GM18502 (cell line): ENCODE data around the gene BCOR.

Experiments
- ATAC-seq: cut with Tn5 transposase; IDR thresholded peaks from one replicate; pipeline ENCODE4 v1.9.1; 2021; ENCODE audit warnings: mild to moderate bottlenecking; ENCODE audit not compliant: unreplicated experiment, poor library complexity

Gene BCOR

DNA sequence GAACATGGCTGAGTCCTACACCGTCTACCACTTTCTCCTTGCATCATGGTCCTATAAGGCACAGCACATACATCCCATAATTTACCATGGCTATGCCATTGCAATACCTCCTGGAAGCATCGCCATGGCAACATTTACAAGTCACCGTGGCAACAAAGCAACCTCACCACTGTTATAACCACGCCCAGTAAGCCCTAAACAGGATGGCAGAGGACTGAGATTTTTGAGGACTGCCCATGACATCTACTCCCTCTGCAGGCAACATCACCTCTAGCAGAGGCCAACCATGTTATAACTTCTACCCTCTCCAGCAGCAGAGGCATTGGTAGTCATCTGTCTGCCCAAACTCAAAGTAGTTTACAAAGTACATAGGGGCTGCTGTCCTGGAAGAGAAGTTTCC lies 29.7 kb downstream of the BCOR start:
- ATAC-seq, result no peak

DNA sequence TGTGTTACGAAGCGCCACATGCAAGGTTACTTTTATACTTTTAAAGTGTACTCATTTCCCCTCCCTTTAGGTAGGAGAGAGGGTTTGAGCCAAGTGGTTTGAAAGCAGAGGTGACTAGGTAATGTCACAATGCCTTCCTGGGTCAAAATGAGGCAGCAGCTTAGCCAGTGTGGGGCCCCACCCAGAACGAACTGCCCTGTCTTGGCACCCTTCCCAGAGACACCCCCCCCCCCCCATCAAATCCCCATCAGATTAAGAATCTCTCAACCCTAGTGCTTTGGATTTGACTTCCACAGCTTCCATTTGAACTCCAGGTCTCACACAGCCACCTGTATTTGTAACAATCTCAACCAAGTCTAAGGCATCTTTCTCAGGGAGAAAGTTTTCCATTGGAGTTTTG lies 31.1 kb downstream of the BCOR start:
- ATAC-seq, result no peak

DNA sequence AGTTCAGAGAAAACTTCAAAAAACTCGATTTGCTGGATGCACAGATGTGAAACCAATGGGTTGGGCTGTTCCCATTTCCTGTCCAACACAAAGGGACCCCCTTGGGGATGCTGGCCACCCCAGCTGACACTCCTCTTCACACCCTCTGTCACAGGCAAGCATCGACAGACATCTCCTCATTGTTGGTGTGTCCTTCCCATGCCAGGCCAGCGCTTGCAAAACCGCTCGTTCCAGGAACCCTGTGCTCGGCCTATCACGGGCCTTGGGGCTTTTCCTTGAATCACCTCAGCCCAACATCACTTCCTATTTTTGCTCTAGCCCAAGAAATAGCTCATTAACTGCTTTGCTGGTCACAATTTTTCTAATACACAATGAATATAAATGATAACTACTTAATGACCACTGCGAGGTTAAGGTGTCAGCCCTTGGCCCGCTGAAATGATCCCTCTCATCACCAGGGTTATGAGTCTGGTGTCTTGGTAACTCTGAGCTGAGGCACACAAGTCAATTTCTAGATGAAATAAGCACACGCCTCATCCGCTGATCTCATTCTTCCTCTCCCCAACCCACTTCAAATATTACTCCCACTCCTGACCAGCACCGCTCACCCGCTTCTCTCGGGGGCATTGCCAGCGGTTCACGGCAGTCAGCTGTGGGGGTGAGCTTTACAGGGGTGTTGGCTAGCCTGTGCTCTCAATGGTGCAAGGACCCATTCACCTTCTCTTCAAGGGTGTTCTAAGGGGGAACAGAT lies 32.3 kb downstream of the BCOR start:
- no peak for ATAC-seq

GRCh38 chrX:40064055-40064597 lies 33.6 kb downstream of the BCOR start:
- ATAC-seq, result no peak

DNA sequence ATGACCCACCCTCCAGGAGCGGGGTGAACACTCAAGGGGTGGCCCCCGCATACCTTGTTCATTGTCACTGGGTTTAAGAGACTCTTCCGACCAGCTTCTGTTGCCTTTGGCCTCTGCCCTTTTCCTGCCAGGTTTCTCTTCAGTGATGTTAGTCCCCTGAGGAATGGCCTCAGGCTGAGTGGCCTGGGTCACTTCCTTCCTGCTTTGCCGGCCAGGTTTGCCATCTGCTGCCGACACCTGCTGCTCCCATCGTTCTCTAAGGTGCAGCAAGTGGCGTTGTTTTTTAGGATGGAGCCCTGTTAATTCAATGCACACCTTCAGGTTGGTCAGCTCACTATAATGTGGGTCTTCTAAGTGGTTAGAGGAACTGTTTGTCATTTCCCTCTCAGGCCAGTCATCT lies 34.2 kb downstream of the BCOR start:
- no peak for ATAC-seq

GRCh38 chrX:40062525-40063155 lies 35.1 kb downstream of the BCOR start:
- no peak for ATAC-seq

GRCh38 chrX:40061871-40062524 lies 35.8 kb downstream of the BCOR start:
- no peak for ATAC-seq

DNA sequence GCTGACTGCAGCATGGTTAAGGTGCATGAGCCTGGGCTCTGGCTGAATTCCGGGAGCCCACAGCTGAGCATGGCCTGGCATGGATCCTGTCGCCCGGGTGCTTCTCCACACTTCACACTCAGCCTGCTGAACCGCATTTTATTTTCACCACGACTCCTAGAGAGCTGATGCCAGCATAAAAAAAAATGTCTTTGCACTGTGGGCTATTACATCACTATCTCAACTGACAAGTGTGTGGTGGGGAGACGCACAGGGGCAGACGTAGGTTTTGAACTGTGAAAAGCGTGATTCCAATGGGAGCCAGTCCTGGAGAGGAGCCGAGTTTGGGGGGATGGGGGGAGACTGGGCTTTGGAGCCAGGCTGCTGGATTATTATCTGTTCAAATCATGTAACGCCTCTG lies 36.8 kb downstream of the BCOR start:
- ATAC-seq, result no peak

DNA sequence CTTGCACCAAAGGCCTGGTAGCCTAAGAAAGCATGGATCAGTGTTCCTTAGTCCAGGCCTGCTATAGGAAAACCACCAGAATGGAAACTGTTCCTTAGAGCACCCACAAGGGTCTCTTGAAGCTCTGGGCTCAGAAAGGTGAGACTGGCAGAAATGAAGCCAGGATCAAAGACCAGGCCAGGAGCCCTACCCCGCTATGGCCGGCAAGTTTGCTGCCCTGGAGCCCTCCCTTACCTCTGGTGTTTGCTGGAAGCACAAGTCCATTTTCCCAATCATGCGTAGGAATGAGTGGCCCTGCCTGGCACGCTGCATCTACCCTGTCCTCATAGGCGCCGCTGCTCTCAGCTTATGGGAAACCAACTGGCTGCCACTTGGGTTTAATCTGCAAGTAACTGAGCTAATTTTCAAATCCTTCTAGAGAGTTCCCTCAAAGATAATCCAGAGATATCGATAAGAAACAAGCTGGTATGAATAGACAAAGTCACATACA lies 37.4 kb downstream of the BCOR start:
- ATAC-seq, result no peak

- ATAC-seq, result no peak
Observed at GRCh38 chrX:40058719-40059118, 39.0 kb downstream of the BCOR start.

DNA sequence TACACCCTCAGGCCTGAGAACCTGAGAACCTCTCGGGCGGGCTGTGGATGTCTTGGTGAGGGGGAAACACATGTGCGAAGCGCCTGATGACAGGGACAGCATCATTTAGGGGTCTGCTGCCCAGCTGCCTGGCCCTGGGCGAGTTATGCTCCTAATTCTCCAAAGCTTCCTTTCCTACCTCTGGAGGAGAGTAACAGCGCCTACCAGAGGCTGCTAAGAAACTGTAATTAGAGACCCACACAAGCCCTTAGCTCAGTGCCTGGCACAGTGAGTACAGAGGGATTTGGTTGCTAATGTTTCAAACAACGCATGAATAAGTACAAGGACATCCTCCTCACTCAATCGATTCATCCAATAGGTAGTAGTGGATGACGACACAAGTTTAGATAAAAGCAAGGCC lies 40.4 kb downstream of the BCOR start:
- no peak for ATAC-seq

- no peak for ATAC-seq
Observed at GRCh38 chrX:40056420-40056819, 41.3 kb downstream of the BCOR start.

DNA sequence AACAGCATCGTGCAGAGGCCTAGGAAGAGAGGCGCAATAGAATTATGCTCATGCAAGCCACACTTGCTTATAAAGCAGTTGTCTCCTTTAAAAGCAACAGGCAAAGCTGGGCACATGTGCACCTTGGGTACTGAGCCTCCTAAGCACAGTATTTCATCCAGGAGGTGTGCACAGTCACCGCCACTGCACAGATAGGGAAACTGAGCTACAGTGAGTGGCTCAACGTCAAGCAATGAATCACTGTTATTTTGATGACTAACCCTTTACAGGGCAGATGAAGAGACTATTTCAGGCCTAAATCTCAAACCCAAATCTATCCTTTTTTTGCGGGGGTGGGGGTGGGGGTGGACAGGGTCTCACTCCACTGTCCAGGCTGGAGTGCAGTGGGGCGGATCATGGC lies 42.3 kb downstream of the BCOR start:
- ATAC-seq, result no peak

DNA sequence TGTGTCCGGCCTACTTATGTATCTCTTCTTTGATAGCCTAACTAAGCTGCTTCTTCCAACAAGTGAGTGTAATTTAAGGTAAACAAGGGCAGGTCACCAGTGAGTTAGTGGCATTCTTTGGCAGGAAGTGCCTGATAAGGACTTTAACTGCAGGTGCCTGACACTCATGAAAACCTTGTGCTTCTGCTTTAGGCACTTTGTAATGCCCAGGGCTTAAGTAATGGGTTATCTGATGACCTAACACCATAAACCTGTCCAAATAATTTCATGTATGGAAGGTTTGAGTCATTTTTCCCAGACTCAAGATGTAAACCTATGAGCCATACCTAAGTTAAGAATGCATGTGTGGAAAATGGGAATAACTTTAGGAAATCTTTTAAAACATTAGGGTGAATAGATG lies 43.0 kb downstream of the BCOR start:
- no peak for ATAC-seq

- no peak for ATAC-seq
Observed at GRCh38 chrX:40050532-40050931, 47.2 kb downstream of the BCOR start.

GRCh38 chrX:40049084-40049641 lies 48.6 kb downstream of the BCOR start:
- ATAC-seq, result no peak

GRCh38 chrX:40047485-40047884 lies 50.3 kb downstream of the BCOR start:
- no peak for ATAC-seq

GRCh38 chrX:40043895-40044294 lies 53.9 kb downstream of the BCOR start:
- no peak for ATAC-seq

GRCh38 chrX:40041915-40042314 lies 55.8 kb downstream of the BCOR start:
- no peak for ATAC-seq

DNA sequence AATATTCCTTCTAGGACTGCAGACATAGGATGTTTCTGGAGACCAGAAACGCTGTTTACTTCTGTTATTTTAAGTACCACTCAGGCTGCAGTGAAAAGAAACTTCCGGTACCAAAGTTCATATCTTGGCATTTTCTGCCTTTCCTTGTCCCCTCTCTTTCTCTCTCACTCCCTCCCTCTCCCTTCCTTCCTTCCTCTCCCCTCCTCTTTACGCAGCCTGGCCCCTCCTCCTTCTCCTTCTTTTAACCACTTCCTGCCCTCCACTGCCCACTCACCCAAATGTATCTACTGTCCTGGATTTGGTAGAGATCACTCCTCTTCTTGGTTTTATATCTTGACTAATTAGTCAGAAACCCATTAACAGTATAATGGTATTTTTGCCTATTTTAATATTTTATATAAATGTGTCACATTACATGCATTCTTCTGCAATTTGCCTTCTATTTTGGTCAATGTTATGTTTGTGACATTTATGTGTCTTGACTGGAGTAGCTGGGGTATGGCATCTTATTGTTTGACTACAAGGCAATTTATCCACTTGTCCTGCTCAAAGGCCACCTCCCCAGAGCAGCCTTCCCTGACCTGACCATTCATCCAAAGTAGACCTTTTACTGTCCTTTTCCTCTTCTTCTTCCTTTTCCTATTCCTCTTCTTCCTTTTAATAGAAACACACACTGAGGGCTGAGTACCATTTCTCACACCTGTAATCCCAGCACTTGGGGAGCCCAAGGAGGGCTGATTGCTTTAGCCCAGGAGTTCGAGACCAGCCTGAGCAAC lies 56.9 kb downstream of the BCOR start:
- no peak for ATAC-seq
